ENCODE data around the gene DCLRE1B. TPM values are rescaled to one million over a fixed set of nuclear protein-coding genes. Genes with fewer than 3 reads are reported as not detected.

The DCLRE1B gene
- 1.9 TPM for total RNA-seq

DNA sequence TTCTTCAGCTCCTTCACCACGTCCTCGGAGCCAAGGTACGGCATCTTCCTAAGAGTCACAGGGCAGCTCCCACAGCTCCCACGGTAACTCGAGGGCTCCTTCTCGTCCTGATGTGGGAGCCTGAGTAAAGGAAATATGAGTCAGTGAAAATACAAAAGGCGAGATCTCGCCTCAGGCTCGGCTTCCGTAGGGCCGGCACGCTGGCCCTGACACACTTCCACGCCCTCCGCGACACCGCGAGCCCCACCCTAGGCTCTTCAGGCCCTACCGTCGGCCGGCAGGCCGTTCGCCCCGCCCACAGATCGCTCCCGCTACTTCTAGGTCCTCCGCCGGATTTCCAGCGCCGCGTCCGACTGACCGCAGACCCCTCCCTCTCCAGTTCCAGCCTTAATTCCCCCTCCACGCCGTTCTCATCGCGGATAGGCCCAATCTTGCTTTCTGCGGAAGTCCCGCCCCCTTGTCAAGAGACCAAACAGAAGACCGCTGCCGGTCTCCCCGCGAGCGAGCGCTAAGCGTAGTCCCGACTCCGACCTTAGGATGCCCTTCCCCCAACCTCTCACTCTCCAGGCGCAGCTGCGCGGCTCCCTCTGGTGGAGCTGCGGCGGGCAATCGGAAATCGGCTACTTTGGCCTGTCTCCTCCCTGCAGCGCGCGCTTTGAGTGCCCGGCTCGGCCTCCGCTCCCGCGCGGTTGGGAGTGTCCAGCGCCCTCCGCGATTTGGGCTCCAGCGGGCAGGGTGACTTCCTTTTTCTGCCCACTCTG is at the start of gene DCLRE1B, which contains the start of gene AP4B1:
Gene DCLRE1B (plus strand): TSS at position 653 of the 761 bp plus-strand sequence. CDS start 261 bp downstream, outside the sequence.
Gene AP4B1 (minus strand): TSS at position 126 of the 761 bp plus-strand sequence. CDS start 82 bp downstream, at position 44.
- intact Hi-C loops (cut with DNase I), result loop anchor here (1.0 to 10.0 kb wide), 9 partner anchors 24 to 1190 kb away; partner anchors contain the start of genes BCAS2, HIPK1, MAGI3 and PHTF1
- Histone ChIP-seq H3K4me1 (peaks cover 0 to 17% of the 10 kb centered on the region in 2 donors), H3K36me3 (peaks cover 2 to 18% of the 10 kb centered on the region in 2 donors), H3K9me3 (no peaks in the 10 kb centered on the region), H3K27ac (peak within 1 kb of the TSS; percentile 86 to 92), H3K27me3 (no peaks in the 10 kb centered on the region), H3K4me3 (peak within 1 kb of the TSS; percentile 85 to 86)
- TF ChIP-seq, protein P1, sequence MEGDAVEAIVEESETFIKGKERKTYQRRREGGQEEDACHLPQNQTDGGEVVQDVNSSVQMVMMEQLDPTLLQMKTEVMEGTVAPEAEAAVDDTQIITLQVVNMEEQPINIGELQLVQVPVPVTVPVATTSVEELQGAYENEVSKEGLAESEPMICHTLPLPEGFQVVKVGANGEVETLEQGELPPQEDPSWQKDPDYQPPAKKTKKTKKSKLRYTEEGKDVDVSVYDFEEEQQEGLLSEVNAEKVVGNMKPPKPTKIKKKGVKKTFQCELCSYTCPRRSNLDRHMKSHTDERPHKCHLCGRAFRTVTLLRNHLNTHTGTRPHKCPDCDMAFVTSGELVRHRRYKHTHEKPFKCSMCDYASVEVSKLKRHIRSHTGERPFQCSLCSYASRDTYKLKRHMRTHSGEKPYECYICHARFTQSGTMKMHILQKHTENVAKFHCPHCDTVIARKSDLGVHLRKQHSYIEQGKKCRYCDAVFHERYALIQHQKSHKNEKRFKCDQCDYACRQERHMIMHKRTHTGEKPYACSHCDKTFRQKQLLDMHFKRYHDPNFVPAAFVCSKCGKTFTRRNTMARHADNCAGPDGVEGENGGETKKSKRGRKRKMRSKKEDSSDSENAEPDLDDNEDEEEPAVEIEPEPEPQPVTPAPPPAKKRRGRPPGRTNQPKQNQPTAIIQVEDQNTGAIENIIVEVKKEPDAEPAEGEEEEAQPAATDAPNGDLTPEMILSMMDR (IDR thresholded peaks at IDR 0.05), result peak; percentile 53 to 82 (median 69)
- peak; percentile 97 to 99 for DNase-seq (ENCODE audit: low spot score in 2 of 2)

DNA sequence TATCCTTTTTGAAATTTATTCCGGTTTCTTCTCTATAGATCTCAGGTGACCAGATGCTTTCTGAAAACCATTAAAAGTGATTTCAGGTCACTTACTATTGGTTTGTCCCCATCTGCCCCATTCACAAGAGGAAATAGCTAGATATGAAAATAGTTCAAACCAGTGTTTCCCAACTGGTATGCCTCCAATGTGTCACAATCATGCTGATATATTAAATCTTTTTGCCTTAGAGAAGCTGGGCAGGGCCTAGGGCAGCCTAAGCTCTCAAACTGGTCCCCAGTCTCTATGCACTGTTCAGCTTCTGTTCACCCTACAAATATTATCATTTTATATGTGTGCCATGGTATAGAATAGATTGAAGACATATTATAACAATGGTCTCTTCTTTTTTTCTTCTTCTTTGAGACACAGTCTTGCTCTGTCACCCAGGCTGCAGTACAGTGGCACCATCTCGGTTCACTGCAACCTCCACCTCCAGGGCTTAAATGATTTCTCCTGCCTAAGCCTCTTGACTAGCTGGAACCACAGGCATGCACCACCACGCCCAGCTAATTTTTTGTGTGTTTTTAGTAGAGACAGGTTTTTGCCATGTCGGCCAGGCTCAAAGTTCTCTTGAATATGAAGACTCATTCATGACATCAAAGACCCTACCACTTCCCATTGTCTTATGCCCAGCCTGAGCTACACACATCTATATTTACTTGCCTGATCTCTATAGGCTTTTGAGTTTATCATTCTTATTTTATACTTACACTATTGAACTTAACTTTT is 49.3 kb upstream of the DCLRE1B start:
- H3K9me3 ChIP-seq, result no peaks in the 10 kb centered on the region
- no peaks in the 10 kb centered on the region for H3K27me3 ChIP-seq
- H3K4me3 ChIP-seq, result no peak overlapping the region
- no peak for DNase-seq (ENCODE audit: low spot score in 2 of 2)
- TF ChIP-seq, protein P1 (IDR thresholded peaks at IDR 0.05), result no peak
- no peaks in the 10 kb centered on the region for H3K4me1 ChIP-seq
- intact Hi-C loops (cut with DNase I), result no loop called here
- no peak overlapping the region for H3K27ac ChIP-seq
- no peaks in the 10 kb centered on the region for H3K36me3 ChIP-seq

DNA sequence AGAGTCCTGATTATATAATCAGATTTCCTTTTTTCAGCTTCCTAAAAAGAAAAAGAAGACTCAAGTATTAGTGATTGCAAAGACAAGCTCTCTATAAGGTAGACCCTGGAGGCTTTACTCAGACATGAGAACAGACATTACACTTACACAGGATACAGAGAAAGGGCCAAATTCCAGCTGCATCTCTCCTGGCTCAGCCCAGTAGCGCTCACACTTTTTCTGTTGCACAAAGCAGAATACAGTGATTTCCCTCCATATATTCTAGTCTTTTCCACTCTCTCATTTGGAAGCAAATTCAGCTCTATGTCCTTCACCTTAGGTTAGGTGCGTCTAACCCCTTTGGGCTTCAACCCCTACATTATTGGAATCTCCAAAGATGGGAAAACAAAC is 48.7 kb upstream of the DCLRE1B start:
- TF ChIP-seq, protein P1 (IDR thresholded peaks at IDR 0.05), result no peak
- no peaks in the 10 kb centered on the region for H3K4me1 ChIP-seq
- no peak overlapping the region for H3K4me3 ChIP-seq
- no peak for DNase-seq (ENCODE audit: low spot score in 2 of 2)
- intact Hi-C loops (cut with DNase I), result no loop called here
- H3K27ac ChIP-seq, result no peak overlapping the region
- H3K36me3 ChIP-seq, result no peaks in the 10 kb centered on the region
- H3K9me3 ChIP-seq, result no peaks in the 10 kb centered on the region
- H3K27me3 ChIP-seq, result no peaks in the 10 kb centered on the region

DNA sequence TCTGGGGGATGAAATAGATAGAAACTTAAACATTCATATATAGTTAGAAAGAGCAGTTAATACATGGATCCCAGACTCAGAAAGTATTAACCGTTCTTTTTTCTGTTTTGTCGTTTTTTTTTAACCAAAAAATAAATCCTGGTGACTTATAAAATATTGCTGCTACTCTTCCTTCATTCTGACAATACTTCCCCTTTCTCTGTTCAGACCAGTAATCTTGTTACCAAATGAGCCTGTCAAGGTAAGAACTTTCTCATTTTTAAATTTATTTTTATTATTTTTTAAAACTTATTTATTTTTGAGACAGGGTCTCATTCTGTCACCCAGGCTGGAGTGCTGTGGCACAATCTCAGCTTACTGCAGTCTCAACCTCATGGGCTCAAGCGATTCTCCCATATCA is 47.4 kb upstream of the DCLRE1B start:
- intact Hi-C loops (cut with DNase I), result no loop called here
- no peaks in the 10 kb centered on the region for H3K27me3 ChIP-seq
- no peak for DNase-seq (ENCODE audit: low spot score in 2 of 2)
- H3K4me3 ChIP-seq, result no peak overlapping the region
- H3K36me3 ChIP-seq, result no peaks in the 10 kb centered on the region
- H3K27ac ChIP-seq, result no peak overlapping the region
- TF ChIP-seq, protein P1 (IDR thresholded peaks at IDR 0.05), result no peak
- no peaks in the 10 kb centered on the region for H3K4me1 ChIP-seq
- no peaks in the 10 kb centered on the region for H3K9me3 ChIP-seq

DNA sequence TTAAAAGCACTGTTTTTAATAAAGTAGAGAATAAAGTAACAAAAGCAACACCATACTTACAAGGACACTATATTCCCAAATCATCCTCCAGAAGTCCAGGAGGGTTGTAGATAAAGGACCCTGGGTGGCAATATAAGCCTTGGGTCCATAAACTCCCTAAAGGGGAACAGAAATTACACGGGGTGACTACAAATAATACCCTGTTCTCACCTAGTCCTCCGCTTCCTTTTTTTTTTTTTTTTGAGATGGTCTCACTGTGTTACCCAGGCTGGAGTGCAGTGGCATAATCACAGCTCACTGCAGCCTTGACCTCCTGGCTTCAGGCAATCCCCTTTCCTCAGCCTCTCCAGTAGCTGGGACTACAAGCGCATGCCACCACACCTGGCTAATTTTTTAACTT is 46.7 kb upstream of the DCLRE1B start:
- Histone ChIP-seq H3K4me1 (no peaks in the 10 kb centered on the region), H3K36me3 (no peaks in the 10 kb centered on the region), H3K4me3 (no peak overlapping the region), H3K27ac (no peak overlapping the region), H3K27me3 (no peaks in the 10 kb centered on the region), H3K9me3 (no peaks in the 10 kb centered on the region)
- TF ChIP-seq, protein P1 (IDR thresholded peaks at IDR 0.05), result no peak
- intact Hi-C loops (cut with DNase I), result no loop called here
- no peak for DNase-seq (ENCODE audit: low spot score in 2 of 2)

Measured in ascending aorta (tissue), 2 donors.